ENCODE measurements around the gene NACC1.

Gene NACC1

GRCh38 chr19:13116282-13117175 is 1.5 kb upstream of the NACC1 start, which contains the start of gene TRMT1:
TSS of gene TRMT1 (minus strand) at chr19:13116740. CDS start at chr19:13116399, 341 bp downstream.
- DNase-seq (ENCODE audit: low spot score), result peak; percentile 92
- Mint-ChIP-seq H3K9me3 (no peaks in the 10 kb centered on the region), H3K27me3 (ENCODE audit: low read depth) (no peaks in the 10 kb centered on the region), H3K27ac (peak within 1 kb of the TSS; percentile 97), H3K36me3 (ENCODE audit: low read depth) (peaks cover 19% of the 10 kb centered on the region), H3K4me3 (peak within 1 kb of the TSS; percentile 96), H3K4me1 (ENCODE audit: low read depth) (peaks cover 23% of the 10 kb centered on the region)

- peak overlapping the region; percentile 96 for H3K4me3 Mint-ChIP-seq
- peaks cover 22% of the 10 kb centered on the region for H3K36me3 Mint-ChIP-seq (ENCODE audit: low read depth)
- H3K27ac Mint-ChIP-seq, result peak overlapping the region; percentile 97
- H3K4me1 Mint-ChIP-seq (ENCODE audit: low read depth), result peaks cover 26% of the 10 kb centered on the region
- no peaks in the 10 kb centered on the region for H3K27me3 Mint-ChIP-seq (ENCODE audit: low read depth)
- DNase-seq (ENCODE audit: low spot score), result no peak
- no peaks in the 10 kb centered on the region for H3K9me3 Mint-ChIP-seq
Observed at GRCh38 chr19:13117176-13117771, 790 bp upstream of the NACC1 start.

- Mint-ChIP-seq H3K27me3 (ENCODE audit: low read depth) (no peaks in the 10 kb centered on the region), H3K36me3 (ENCODE audit: low read depth) (peaks cover 22% of the 10 kb centered on the region), H3K4me1 (ENCODE audit: low read depth) (peaks cover 31% of the 10 kb centered on the region), H3K4me3 (peak overlapping the region; percentile 86), H3K9me3 (no peaks in the 10 kb centered on the region), H3K27ac (peak overlapping the region; percentile 76)
- DNase-seq (ENCODE audit: low spot score), result peak; percentile 60
Observed at GRCh38 chr19:13118424-13119193, 545 bp downstream of the NACC1 start.

- Mint-ChIP-seq H3K36me3 (ENCODE audit: low read depth) (peaks cover 22% of the 10 kb centered on the region), H3K4me1 (ENCODE audit: low read depth) (peaks cover 31% of the 10 kb centered on the region), H3K9me3 (no peaks in the 10 kb centered on the region), H3K27ac (peak overlapping the region; percentile 76), H3K4me3 (peak overlapping the region; percentile 86), H3K27me3 (ENCODE audit: low read depth) (no peaks in the 10 kb centered on the region)
- DNase-seq (ENCODE audit: low spot score), result no peak
Observed at GRCh38 chr19:13119627-13120026, 1.6 kb downstream of the NACC1 start.

GRCh38 chr19:13120031-13120430 is 2.0 kb downstream of the NACC1 start:
- Mint-ChIP-seq H3K4me3 (peak overlapping the region; percentile 86), H3K9me3 (no peaks in the 10 kb centered on the region), H3K27me3 (ENCODE audit: low read depth) (no peaks in the 10 kb centered on the region), H3K36me3 (ENCODE audit: low read depth) (peaks cover 18% of the 10 kb centered on the region), H3K4me1 (ENCODE audit: low read depth) (peaks cover 31% of the 10 kb centered on the region), H3K27ac (no peak overlapping the region)
- DNase-seq (ENCODE audit: low spot score), result no peak

- H3K4me1 Mint-ChIP-seq (ENCODE audit: low read depth), result peaks cover 24% of the 10 kb centered on the region
- no peaks in the 10 kb centered on the region for H3K9me3 Mint-ChIP-seq
- H3K36me3 Mint-ChIP-seq (ENCODE audit: low read depth), result peaks cover 12% of the 10 kb centered on the region
- H3K27ac Mint-ChIP-seq, result no peak overlapping the region
- H3K27me3 Mint-ChIP-seq (ENCODE audit: low read depth), result no peaks in the 10 kb centered on the region
- H3K4me3 Mint-ChIP-seq, result peak overlapping the region; percentile 15
- no peak for DNase-seq (ENCODE audit: low spot score)
Observed at GRCh38 chr19:13120817-13121216, 2.8 kb downstream of the NACC1 start.

- no peaks in the 10 kb centered on the region for H3K27me3 Mint-ChIP-seq (ENCODE audit: low read depth)
- peaks cover 24% of the 10 kb centered on the region for H3K4me1 Mint-ChIP-seq (ENCODE audit: low read depth)
- H3K9me3 Mint-ChIP-seq, result no peaks in the 10 kb centered on the region
- H3K27ac Mint-ChIP-seq, result peak overlapping the region; percentile 8
- no peak for DNase-seq (ENCODE audit: low spot score)
- no peak overlapping the region for H3K4me3 Mint-ChIP-seq
- H3K36me3 Mint-ChIP-seq (ENCODE audit: low read depth), result peaks cover 9% of the 10 kb centered on the region
Observed at GRCh38 chr19:13121551-13122274, 3.6 kb downstream of the NACC1 start.

- H3K27me3 Mint-ChIP-seq (ENCODE audit: low read depth), result no peaks in the 10 kb centered on the region
- peaks cover 11% of the 10 kb centered on the region for H3K36me3 Mint-ChIP-seq (ENCODE audit: low read depth)
- no peak overlapping the region for H3K27ac Mint-ChIP-seq
- H3K4me1 Mint-ChIP-seq (ENCODE audit: low read depth), result peaks cover 24% of the 10 kb centered on the region
- H3K4me3 Mint-ChIP-seq, result no peak overlapping the region
- H3K9me3 Mint-ChIP-seq, result no peaks in the 10 kb centered on the region
- no peak for DNase-seq (ENCODE audit: low spot score)
Observed at GRCh38 chr19:13122275-13122878, 4.3 kb downstream of the NACC1 start.

- H3K4me3 Mint-ChIP-seq, result no peak overlapping the region
Observed at GRCh38 chr19:13122980-13123957, 5.2 kb downstream of the NACC1 start.

GRCh38 chr19:13127051-13127450 is 9.0 kb downstream of the NACC1 start:
- Mint-ChIP-seq H3K27me3 (ENCODE audit: low read depth) (no peaks in the 10 kb centered on the region), H3K36me3 (ENCODE audit: low read depth) (peaks cover 5% of the 10 kb centered on the region), H3K9me3 (no peaks in the 10 kb centered on the region), H3K4me3 (no peak overlapping the region), H3K4me1 (ENCODE audit: low read depth) (peaks cover 19% of the 10 kb centered on the region), H3K27ac (no peak overlapping the region)
- no peak for DNase-seq (ENCODE audit: low spot score)

More at GRCh38 chr19:13122980-13123957, 5.2 kb downstream of the NACC1 start:
- DNase-seq (ENCODE audit: low spot score), result no peak
- Mint-ChIP-seq H3K4me1 (ENCODE audit: low read depth) (peaks cover 26% of the 10 kb centered on the region), H3K27ac (no peak overlapping the region), H3K36me3 (ENCODE audit: low read depth) (peaks cover 9% of the 10 kb centered on the region), H3K9me3 (no peaks in the 10 kb centered on the region), H3K27me3 (ENCODE audit: low read depth) (no peaks in the 10 kb centered on the region)

GRCh38 chr19:13127811-13128575 is 9.9 kb downstream of the NACC1 start:
- Mint-ChIP-seq H3K36me3 (ENCODE audit: low read depth) (peaks cover 8% of the 10 kb centered on the region), H3K27me3 (ENCODE audit: low read depth) (no peaks in the 10 kb centered on the region), H3K4me3 (no peak overlapping the region), H3K27ac (peak overlapping the region; percentile 38), H3K9me3 (no peaks in the 10 kb centered on the region), H3K4me1 (ENCODE audit: low read depth) (peaks cover 20% of the 10 kb centered on the region)
- no peak for DNase-seq (ENCODE audit: low spot score)

GRCh38 chr19:13128583-13128982 is 10.5 kb downstream of the NACC1 start:
- DNase-seq (ENCODE audit: low spot score), result no peak
- Mint-ChIP-seq H3K4me1 (ENCODE audit: low read depth) (peaks cover 26% of the 10 kb centered on the region), H3K36me3 (ENCODE audit: low read depth) (peaks cover 8% of the 10 kb centered on the region), H3K27ac (no peak overlapping the region), H3K4me3 (no peak overlapping the region), H3K27me3 (ENCODE audit: low read depth) (no peaks in the 10 kb centered on the region), H3K9me3 (no peaks in the 10 kb centered on the region)

Measured in T-helper 2 cell treated with Interferon-gamma antibody and Interleukin-4, amounts not matched to agents 5 μg/mL and 100 μg/mL, for 36 hours (primary cell).